Cerebellar nuclear complex (tissue), 1 donor: Measurements from ENCODE around the gene TMEM79.

Experiments
- DNase-seq, 2 experiments: peaks; one replicate each; lab custom pipeline; 2025; lab: John Stamatoyannopoulos, UW

TMEM79 gene, protein sequence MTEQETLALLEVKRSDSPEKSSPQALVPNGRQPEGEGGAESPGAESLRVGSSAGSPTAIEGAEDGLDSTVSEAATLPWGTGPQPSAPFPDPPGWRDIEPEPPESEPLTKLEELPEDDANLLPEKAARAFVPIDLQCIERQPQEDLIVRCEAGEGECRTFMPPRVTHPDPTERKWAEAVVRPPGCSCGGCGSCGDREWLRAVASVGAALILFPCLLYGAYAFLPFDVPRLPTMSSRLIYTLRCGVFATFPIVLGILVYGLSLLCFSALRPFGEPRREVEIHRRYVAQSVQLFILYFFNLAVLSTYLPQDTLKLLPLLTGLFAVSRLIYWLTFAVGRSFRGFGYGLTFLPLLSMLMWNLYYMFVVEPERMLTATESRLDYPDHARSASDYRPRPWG

DNA sequence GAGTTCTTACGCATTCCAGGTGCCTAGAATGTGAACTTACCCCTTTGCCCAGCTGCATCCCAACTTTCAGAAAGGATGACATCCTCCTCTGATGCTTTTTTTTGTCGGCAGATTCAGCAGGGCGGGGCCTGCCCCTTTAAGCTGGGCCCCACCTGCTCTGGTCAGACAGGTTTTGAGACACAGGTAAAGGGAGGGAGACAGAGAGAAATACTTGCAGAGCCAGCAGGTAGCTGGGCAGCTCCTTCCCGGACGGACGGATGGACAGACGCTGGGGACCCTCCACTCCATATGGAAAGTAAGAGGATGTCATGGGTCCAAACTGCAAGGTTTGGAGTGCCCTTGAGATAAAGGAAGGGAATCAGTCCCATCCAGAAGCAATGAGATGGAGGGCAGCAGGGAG is at the start of gene TMEM79:
Gene TMEM79, plus strand, starts transcription at position 214 of the 400 bp plus-strand sequence. CDS start 902 bp downstream, outside the sequence.
- DNase-seq = no peak

DNA sequence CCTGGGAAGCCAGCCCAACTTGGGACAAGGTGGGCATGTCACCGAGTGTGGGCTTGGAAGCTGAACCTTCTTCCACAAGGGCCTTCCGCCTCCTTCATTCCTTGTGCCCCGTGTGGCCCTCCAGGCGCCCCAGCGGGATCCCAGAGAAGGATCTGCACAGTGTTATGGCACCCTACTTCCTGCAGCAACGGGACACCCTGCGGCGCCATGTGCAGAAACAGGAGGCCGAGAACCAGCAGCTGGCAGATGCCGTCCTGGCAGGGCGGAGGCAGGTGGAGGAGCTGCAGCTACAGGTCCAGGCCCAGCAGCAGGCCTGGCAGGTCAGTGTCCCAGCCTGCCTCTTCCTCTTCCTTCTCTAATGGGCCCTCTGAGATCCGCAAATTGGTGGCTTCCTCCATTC is 48.0 kb upstream of the TMEM79 start:
- DNase-seq = no peak

DNA sequence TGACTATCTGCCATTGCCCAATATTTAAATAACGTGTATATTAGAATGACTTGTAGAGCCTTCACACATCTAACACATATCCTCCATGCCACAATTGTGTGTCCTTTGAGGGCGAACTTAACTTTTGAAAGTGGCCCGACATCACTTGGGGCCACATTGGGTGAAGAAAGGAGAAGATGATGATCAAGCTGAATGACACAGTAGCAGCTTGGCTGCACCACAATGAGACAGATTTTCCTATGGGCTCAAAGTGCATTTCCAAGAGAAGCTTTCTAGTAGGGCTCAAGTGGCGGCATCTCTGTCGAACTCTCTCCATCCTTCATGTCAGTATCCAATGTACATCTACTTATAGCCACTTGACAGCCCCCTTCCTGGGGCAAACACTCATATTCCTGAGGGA is 45.9 kb upstream of the TMEM79 start:
- DNase-seq = no peak

DNA sequence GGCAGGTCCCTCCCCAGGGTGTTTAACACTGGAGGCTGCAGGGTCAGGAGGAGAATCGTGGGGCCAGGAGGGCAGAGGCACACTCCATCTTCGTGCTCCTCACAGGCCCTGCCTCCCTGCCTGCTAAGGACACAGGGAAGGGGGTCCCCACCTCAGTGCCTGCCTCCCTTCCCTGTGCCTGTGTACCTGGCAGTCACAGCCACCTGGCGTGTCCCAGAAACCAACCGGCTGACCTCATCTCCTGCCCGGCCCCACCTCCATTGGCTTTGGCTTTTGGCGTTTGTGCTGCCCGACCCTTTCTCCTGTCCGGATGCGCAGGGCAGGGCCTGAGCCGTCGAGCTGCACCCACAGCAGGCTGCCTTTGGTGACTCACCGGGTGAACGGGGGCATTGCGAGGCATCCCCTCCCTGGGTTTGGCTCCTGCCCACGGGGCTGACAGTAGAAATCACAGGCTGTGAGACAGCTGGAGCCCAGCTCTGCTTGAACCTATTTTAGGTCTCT is 42.8 kb upstream of the TMEM79 start:
- DNase-seq = no peak

DNA sequence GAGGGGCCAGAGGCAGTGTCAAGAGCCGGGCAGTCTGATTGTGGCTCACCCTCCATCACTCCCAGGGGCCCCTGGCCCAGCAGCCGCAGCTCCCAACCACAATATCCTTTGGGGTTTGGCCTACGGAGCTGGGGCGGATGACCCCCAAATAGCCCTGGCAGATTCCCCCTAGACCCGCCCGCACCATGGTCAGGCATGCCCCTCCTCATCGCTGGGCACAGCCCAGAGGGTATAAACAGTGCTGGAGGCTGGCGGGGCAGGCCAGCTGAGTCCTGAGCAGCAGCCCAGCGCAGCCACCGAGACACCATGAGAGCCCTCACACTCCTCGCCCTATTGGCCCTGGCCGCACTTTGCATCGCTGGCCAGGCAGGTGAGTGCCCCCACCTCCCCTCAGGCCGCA is 42.2 kb upstream of the TMEM79 start, which contains the start of gene BGLAP:
Gene BGLAP, plus strand, starts transcription at position 259 of the 400 bp plus-strand sequence. Its CDS starts 48 bp downstream, at position 307.
- no peak for DNase-seq

DNA sequence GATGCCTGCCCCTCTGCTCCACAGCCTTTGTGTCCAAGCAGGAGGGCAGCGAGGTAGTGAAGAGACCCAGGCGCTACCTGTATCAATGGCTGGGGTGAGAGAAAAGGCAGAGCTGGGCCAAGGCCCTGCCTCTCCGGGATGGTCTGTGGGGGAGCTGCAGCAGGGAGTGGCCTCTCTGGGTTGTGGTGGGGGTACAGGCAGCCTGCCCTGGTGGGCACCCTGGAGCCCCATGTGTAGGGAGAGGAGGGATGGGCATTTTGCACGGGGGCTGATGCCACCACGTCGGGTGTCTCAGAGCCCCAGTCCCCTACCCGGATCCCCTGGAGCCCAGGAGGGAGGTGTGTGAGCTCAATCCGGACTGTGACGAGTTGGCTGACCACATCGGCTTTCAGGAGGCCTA is 41.4 kb upstream of the TMEM79 start:
- DNase-seq = no peak

DNA sequence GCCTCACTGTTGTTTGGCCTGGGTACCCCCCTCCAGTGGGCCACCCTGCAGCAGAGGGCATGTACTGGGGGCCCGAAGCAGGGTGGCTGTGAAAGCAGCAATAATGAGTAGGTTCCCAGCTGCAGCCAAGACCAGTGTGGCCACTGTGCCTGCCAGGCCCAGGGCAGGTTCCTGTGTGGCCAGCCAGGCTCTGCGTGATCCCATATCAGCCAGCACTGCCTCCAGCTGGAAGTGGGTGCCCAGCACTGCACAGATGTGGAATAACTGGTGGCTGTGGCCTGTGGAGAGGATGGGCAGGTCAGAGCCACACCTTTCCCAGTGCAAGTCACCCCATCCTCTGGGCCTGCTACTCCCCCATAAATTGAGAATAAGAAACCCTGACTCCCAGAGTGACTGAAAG is 40.0 kb upstream of the TMEM79 start:
- DNase-seq = no peak

DNA sequence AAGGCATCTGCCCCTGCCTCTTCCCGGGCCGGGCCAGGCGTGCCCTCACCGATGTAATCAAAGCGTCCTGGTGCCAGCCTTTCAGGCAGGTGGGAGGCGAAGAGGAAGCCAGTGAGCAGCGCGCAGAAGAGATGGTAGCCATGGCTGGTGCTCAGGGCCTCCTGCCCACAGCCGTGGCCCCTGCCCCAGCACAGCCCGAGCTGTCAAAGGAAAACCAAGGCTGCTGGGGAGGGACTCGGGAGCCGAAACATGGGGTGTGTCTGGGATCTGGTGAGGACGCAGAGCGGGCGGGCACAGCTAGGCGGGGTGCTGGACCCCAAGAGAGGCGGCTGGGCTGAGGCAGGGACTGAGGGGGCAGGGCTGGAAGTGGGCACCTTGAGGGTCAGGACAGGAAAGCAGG is 39.4 kb upstream of the TMEM79 start:
- no peak for DNase-seq

DNA sequence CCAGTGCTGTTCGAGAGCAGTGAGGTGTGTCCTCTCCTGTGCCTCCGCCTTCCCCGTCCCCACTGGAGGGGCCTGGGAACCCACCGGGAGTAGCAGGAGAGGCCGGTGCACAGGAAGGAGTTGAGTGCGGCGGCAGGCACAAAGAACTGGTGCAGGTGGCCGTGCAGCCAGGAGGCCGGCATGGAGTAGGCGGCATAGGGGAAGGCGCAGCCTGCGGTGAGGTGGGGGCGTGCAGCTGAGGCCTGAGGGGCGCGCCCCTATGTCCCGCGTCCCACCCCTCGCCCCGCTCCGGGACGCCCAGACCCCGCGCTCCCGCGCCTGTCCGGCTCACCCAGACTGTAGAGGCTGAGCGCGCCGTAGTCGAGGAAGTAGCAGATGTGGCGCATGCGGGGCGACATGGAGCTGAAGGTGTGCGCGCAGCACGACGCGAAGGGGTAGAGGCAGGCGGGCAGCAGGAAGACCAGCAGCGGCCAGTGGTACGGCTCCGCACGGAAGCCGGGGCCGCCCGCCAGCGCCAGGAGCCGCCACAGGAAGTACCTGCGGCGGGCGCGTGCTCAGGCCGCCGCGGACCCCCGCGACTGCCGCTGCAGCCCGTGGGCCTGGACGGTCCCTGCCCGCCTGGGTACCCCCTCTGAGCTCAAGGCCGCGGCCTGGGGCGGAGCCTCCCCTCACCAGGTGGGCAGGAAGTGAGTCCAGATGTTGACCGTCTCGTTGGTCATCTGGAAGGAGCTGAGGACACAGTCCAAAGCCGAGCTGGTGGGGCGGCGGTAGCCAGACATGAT is 38.5 kb upstream of the TMEM79 start:
- DNase-seq = no peak

DNA sequence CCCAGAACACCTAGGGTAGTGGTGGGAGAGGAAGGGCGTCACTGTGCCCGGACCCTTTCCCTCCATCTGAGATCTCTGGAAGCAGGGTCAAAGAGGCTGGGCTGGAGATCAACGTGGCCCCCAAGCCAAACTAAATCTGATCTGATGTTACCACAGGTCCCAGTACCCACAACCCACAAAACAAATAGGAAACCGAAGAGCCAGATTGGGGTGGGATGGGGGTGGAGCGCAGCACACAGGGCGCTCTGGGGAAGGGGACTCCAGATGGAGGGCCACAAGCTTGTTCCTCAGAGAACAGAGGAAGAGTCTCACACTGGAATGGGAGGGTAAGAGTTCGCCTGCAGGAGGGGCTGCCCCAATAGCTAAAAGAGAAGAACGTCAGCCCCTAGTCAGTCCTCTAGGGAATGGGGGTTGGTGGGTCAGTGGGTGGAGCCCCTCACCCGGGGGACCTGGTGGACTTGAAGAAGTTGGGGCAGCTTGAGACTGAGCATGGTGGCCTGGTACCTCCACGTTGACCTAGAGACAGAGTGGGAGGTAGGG is 37.8 kb upstream of the TMEM79 start:
- no peak for DNase-seq

DNA sequence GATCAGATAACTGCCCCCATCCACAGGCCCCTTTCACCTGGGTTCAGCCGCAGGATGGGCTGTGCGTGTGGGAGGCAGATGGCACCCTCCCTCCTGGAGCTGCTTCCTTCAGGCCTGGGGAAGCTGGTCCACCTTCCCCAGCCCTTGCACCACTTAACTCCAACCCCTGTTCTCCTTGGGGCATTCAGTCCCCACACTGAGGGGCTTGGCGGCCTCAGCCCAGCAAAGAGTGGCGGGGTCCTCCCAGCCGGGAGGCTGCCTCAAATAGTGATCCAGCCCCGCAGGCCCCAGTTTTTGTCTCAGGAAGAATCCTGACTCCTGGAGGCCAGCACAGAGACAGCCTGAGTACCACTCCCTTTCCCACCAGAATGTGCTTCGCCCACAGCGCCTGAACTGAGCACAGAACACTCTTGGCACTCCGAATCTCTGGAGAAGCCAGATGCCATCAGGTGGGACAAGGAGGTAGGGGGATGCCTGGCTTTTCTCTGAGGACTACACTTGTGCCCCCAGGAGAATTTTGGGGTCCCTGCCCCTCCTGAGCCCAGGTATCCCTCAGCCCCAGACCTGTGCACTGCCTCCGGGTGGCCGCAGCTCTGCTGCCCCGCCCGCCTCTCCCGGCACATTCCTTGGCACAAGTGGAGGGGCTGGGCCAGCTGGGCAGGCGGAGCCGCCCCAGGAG is 37.2 kb upstream of the TMEM79 start:
- DNase-seq = no peak

DNA sequence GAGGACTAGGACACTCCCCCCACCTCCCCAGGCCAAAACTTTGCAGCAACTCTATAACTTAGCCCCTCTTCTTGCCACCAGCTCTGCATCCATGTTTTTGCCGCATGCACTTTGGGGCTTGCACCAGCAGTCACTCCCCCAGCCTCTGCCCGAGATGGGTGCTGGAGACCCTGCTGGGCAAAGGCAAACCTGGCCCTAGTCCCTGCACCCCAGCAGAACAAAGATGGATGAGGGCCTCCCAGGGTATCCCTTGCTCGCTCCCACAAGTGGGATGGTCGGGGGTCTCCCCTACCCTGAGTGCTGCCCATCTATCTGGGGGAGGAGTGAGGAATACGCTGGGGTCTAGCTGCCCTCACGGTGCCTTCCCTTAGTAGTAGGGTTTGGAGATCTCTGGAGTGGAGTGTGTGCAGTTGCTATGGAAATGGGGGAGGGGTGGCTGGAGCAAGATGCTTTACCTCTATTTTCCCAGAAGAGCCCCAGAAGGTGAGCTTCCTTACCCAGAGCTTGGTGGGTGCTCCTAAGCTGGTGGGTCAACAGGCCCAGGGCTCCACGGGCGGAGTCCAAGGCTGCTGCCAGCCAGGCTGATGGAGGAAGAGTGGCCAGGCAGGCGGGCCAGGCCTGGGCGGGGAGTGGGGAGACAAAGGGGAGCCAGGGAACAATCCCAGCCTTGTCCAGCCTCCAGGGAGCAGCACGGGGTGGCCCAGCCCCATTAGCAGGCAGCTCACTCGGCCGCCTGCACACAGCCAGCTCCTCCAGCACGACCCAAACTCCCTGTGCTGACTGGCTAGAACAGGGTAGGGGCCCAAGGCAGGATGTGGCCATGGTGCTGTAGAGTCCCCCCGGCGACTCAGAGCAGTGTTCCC is 36.4 kb upstream of the TMEM79 start, which contains the start of gene PAQR6:
Gene PAQR6, minus strand, starts transcription at position 597 of the 863 bp plus-strand sequence. CDS start 1,325 bp downstream, outside the sequence.
- no peak for DNase-seq

DNA sequence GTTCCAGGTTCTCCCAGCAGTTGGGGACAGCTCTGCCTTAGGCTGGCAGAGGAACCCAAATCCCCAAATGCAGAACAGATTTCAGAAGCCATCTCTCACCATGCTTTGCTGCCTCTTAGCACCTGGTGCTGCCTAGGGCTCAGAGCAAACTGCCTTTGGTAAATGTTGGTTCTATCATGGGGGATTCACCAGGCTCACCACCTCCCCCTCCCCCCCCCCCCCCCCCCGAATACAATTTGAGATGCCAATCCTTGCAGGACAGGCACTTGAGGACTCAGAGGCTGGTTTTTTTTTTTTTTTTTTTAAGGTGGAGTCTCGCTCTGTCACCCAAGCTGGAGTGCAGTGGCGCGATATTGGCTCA is 35.8 kb upstream of the TMEM79 start:
- no peak for DNase-seq

DNA sequence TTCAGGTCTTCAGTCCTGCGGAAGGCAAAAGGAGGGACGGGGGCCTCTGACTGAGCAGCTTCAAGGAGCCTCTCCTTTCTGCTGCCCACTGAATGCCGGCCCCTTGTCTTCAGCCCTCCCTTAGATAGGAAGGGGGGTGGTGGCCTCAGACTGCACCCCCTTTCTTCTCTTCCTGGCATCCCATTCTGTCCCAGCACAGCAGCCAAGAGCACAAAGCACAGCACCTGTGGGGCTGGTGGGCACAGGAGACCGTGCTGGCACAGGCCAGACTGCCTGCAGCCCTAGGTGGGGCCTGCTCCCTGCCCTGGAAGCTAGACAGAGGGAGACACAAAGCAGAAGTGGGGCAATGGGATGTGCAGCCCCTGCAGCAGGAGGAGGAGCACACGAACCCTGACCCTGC is 34.5 kb upstream of the TMEM79 start:
- DNase-seq = no peak

DNA sequence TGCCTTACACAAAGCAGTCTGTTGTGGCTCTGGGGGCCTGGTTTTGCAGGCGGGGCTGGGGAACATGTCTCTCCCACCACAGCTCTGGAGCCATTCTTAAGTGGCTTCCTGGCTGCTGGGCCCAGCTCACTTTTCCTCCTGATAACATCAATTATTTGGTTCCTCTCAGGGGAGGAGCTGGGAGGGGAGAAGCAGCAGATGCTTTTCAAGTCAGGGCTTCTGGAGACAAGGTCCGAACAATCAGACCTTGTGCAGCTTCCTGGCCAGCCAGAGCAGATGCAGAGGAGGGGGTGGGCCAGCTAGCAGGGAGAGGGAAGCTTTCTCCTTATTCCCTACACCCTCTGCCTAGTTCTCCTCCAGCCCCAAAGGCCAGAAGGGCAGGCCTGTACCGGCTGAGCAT is 32.6 kb upstream of the TMEM79 start:
- no peak for DNase-seq

DNA sequence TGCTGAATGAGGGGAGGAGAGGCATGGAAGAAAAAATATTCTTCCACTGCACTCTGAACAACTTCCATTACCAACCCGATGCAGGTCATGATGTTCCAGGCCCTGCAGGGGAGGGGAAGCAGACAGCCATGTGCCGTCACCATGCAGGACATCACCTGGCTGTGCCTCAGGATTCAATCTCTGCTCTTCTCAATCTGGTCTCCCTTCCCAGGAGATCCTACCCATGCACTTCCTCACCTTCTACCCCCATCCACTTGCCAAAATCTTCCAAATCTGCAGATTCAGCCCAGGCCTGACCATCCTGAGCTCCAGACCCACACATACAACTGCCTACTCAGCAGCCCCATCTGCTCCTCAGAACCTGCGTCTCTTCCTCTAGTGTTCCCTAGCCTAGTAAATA is 30.5 kb upstream of the TMEM79 start:
- no peak for DNase-seq

DNA sequence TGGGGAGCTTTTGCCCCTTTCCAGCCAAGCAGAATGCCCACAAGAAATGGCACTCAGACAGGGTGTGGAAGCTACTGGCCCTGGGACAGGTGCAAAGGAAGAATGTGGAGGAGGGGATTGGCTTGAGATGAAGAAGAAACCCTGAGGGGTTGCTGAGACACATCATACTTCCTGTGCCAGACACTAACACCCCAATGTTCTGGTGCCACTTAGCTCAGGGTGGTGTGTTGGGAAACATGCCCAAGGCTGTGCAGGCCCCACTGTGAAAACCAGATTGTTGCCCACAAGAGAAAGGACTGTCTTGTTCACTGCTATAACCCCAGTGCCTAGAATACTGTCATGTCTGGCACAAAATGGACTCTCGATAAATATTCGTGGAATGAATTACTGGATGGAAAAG is 26.4 kb upstream of the TMEM79 start:
- no peak for DNase-seq

DNA sequence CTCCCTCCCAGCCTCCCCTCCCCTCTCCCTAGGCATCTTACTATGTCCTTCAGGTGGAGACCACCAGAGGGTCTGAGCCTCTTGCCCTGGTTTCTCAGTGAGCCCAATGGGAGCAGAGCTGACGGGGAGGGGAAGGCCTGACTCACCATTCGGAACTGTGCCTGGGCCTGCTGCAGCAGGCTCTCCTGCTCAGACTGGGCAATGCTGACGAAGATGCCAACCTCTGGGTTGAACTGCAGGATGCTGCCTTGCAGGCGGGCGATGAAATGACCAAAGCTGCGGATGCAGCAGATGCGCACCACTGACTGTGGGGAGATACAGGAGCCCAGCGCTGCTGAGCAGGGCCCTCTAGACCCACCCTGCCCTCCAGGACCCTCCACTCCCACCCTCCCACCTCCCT is 25.3 kb upstream of the TMEM79 start:
- no peak for DNase-seq

DNA sequence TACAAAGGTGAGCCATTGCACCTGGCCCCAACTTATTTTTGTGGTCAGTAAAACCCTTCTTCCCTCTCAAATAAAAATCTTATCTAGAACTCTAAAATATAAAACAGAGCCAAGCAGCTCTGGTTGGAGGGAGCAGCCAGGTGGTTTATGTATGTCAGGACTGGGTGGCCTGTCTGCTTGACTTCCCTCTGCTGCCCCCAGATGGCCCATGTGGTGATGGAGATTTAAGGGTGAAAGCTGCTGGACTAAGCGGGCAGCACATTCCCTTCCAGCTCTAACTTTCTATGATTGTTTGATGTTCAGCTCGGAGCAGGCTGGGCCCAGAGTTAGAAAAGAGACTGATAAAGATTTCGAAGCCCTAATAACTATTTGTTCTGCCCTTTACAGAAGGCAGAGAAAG is 24.3 kb upstream of the TMEM79 start:
- DNase-seq = no peak

DNA sequence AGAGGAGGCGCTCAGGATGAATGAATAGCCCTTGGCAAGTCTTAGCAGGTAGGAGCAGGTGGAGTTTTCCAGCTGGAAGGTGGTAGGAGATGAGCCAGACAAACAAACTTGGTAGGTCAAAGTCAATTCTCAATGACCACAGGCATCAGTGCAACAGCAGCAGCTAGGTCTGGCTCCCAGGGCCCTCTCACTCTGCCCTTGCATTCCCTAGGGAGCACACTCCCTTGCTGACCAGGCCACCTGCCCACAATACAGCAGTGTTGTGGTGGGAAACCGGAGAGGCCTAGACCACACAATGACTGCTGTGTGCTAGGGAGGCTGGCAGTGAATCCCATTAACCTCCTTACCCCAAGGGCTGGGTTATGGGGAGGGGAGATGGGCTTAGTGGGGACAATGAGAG is 23.2 kb upstream of the TMEM79 start:
- DNase-seq = no peak
